GM12892 (cell line): ENCODE data around the gene CLTC.
A peak's percentile ranks its signal among the peaks of the same experiment; 100 is the strongest.
"Not testable (repeated sequence)": the region's sequence is repeated elsewhere in the genome, so short reads cannot be mapped to it uniquely, and the experiment has no call there.

Experiments used
- DNase-seq: peaks from one replicate; pipeline ENCODE4 v3.0.0; 2011; ENCODE audit not compliant: insufficient read length
- FAIRE-seq: peaks from 2 replicates; lab custom pipeline; 2011; peaks lifted over from hg19 to GRCh38; lab: Jason Lieb, UNC
- POLR2A ChIP-seq: IDR thresholded peaks from 2 replicates; pipeline ENCODE4 v1.6.1; 2011; ENCODE audit warnings: low read depth, low read length, control low read depth
- POLR2AphosphoS5 ChIP-seq: IDR thresholded peaks from 2 replicates; pipeline ENCODE4 v1.6.1; 2011; ENCODE audit warnings: low read depth, low read length, control low read depth
- TAF1 ChIP-seq: IDR thresholded peaks from 2 replicates; pipeline ENCODE4 v1.6.1; 2011; ENCODE audit warnings: low read depth, mild to moderate bottlenecking, control low read depth, low read length, borderline replicate concordance

Gene CLTC

GRCh38 chr17:59637611-59638310 lies 18.1 kb downstream of the CLTC start:
- FAIRE-seq = no peak
- no peak for DNase-seq
- TF ChIP-seq TAF1 = no peak
- TF ChIP-seq POLR2A = no peak
- no peak for TF ChIP-seq POLR2AphosphoS5

- FAIRE-seq (no peak), DNase-seq (no peak)
- TF ChIP-seq POLR2A = no peak
- no peak for TF ChIP-seq POLR2AphosphoS5
- no peak for TF ChIP-seq TAF1
Measured at GRCh38 chr17:59638553-59638952, 18.9 kb downstream of the CLTC start.

GRCh38 chr17:59641799-59642484 lies 22.2 kb downstream of the CLTC start:
- TF ChIP-seq POLR2AphosphoS5 (no peak), TAF1 (no peak), POLR2A (no peak)
- peak; percentile 87 for FAIRE-seq
- DNase-seq = peak; percentile 17

- TF ChIP-seq POLR2AphosphoS5 = no peak
- TF ChIP-seq TAF1 = no peak
- no peak for TF ChIP-seq POLR2A
- FAIRE-seq (no peak), DNase-seq (no peak)
Measured at GRCh38 chr17:59642565-59642964, 22.9 kb downstream of the CLTC start.

GRCh38 chr17:59643159-59644140 lies 23.8 kb downstream of the CLTC start:
- DNase-seq (no peak), FAIRE-seq (no peak)
- TF ChIP-seq TAF1 = no peak
- no peak for TF ChIP-seq POLR2A
- TF ChIP-seq POLR2AphosphoS5 = no peak

- TF ChIP-seq TAF1 = no peak
- FAIRE-seq (no peak), DNase-seq (no peak)
Measured at GRCh38 chr17:59647288-59647687, 27.6 kb downstream of the CLTC start.

GRCh38 chr17:59649886-59650285 lies 30.2 kb downstream of the CLTC start:
- TF ChIP-seq POLR2A = no peak
- TF ChIP-seq TAF1 = no peak
- TF ChIP-seq POLR2AphosphoS5 = no peak
- no peak for DNase-seq
- FAIRE-seq = no peak

- DNase-seq (no peak), FAIRE-seq (no peak)
- no peak for TF ChIP-seq TAF1
- no peak for TF ChIP-seq POLR2A
- no peak for TF ChIP-seq POLR2AphosphoS5
Measured at GRCh38 chr17:59650642-59651041, 30.9 kb downstream of the CLTC start.

- DNase-seq (no peak), FAIRE-seq (no peak)
- TF ChIP-seq TAF1 (no peak), POLR2AphosphoS5 (no peak), POLR2A (no peak)
Measured at GRCh38 chr17:59651346-59651745, 31.7 kb downstream of the CLTC start.

- DNase-seq (no peak), FAIRE-seq (no peak)
- TF ChIP-seq POLR2A (no peak), TAF1 (no peak), POLR2AphosphoS5 (no peak)
Measured at GRCh38 chr17:59652119-59652518, 32.4 kb downstream of the CLTC start.

- DNase-seq, FAIRE-seq: not testable (repeated sequence)
Measured at GRCh38 chr17:59656624-59657023, 36.9 kb downstream of the CLTC start.
